Measurements from ENCODE around the gene IPO7. TPM values are rescaled to one million over a fixed set of nuclear protein-coding genes. Genes with fewer than 3 reads are reported as not detected.
"Not testable (repeated sequence)": the region's sequence is repeated elsewhere in the genome, so short reads cannot be mapped to it uniquely, and the experiment has no call there.

The IPO7 gene
- total and polyA plus RNA-seq, 5 donors from 2014 or later = 2.4 to 67.9 (median 4.4) TPM

GRCh38 chr11:9401884-9402283 lies 17.4 kb downstream of the IPO7 start:
- DNase-seq; H3K4me1 ChIP-seq (ENCODE audit: control insufficient read depth, insufficient read depth, low read length, poor library complexity, severe bottlenecking); H3K4me3 ChIP-seq (ENCODE audit: low read depth, low read length); H3K27me3 Mint-ChIP-seq; H3K9me3 ChIP-seq (ENCODE audit: control insufficient read depth in 2 of 2, low read length in 2 of 2); H3K4me3 Mint-ChIP-seq; H3K27ac ChIP-seq (ENCODE audit: insufficient read depth, low read length, poor library complexity, severe bottlenecking); H3K27me3 ChIP-seq (ENCODE audit: control insufficient read depth, insufficient read depth, low read length); ATAC-seq (ENCODE audit: low read depth in 2 of 2); H3K9me3 Mint-ChIP-seq: not testable (repeated sequence)
- H3K36me3 ChIP-seq (ENCODE audit: control insufficient read depth, insufficient read depth, low read length) = peaks cover 18% of the 10 kb centered on the region
- H3K4me1 Mint-ChIP-seq = peaks cover 0 to 45% (median 33%) of the 10 kb centered on the region in 4 donors
- H3K36me3 Mint-ChIP-seq = peaks cover 17% of the 10 kb centered on the region
- peak overlapping the region in 1 of 3 donors; percentile 9 for H3K27ac Mint-ChIP-seq

GRCh38 chr11:9428706-9429105 lies 44.3 kb downstream of the IPO7 start:
- H3K27ac Mint-ChIP-seq = no peak overlapping the region
- no peaks in the 10 kb centered on the region for H3K9me3 Mint-ChIP-seq
- Histone ChIP-seq H3K36me3 (ENCODE audit: control insufficient read depth, insufficient read depth, low read length) (peaks cover 90% of the 10 kb centered on the region), H3K4me3 (ENCODE audit: low read depth, low read length) (no peak overlapping the region), H3K9me3 (ENCODE audit: control insufficient read depth in 2 of 2, low read length in 2 of 2) (no peaks in the 10 kb centered on the region), H3K27me3 (ENCODE audit: control insufficient read depth, insufficient read depth, low read length) (no peaks in the 10 kb centered on the region), H3K4me1 (ENCODE audit: control insufficient read depth, insufficient read depth, low read length, poor library complexity, severe bottlenecking) (no peaks in the 10 kb centered on the region), H3K27ac (ENCODE audit: insufficient read depth, low read length, poor library complexity, severe bottlenecking) (no peak overlapping the region)
- no peak for DNase-seq
- H3K4me1 Mint-ChIP-seq = no peaks in the 10 kb centered on the region
- H3K4me3 Mint-ChIP-seq = no peak overlapping the region
- no peaks in the 10 kb centered on the region for H3K27me3 Mint-ChIP-seq
- no peak for ATAC-seq (ENCODE audit: low read depth in 2 of 2)
- peaks cover 44% of the 10 kb centered on the region for H3K36me3 Mint-ChIP-seq

GRCh38 chr11:9438611-9439010 lies 54.2 kb downstream of the IPO7 start:
- H3K9me3 ChIP-seq (ENCODE audit: control insufficient read depth in 2 of 2, low read length in 2 of 2) = no peaks in the 10 kb centered on the region
- no peak overlapping the region for H3K4me3 ChIP-seq (ENCODE audit: low read depth, low read length)
- DNase-seq (no peak), ATAC-seq (ENCODE audit: low read depth in 2 of 2) (no peak)
- Mint-ChIP-seq H3K4me3 (no peak overlapping the region), H3K27ac (no peak overlapping the region), H3K4me1 (peaks cover 0 to 12% (median 4%) of the 10 kb centered on the region in 4 donors), H3K9me3 (no peaks in the 10 kb centered on the region), H3K36me3 (peaks cover 40% of the 10 kb centered on the region), H3K27me3 (no peaks in the 10 kb centered on the region)
- no peaks in the 10 kb centered on the region for H3K27me3 ChIP-seq (ENCODE audit: control insufficient read depth, insufficient read depth, low read length)
- no peaks in the 10 kb centered on the region for H3K4me1 ChIP-seq (ENCODE audit: control insufficient read depth, insufficient read depth, low read length, poor library complexity, severe bottlenecking)
- H3K36me3 ChIP-seq (ENCODE audit: control insufficient read depth, insufficient read depth, low read length) = peaks cover 82% of the 10 kb centered on the region
- H3K27ac ChIP-seq (ENCODE audit: insufficient read depth, low read length, poor library complexity, severe bottlenecking) = no peak overlapping the region

GRCh38 chr11:9446230-9446629 lies 61.8 kb downstream of the IPO7 start:
- H3K27ac Mint-ChIP-seq = peak overlapping the region; percentile 4 to 80 (median 8)
- peaks cover 29% of the 10 kb centered on the region for H3K36me3 ChIP-seq (ENCODE audit: control insufficient read depth, insufficient read depth, low read length)
- peaks cover 14% of the 10 kb centered on the region for H3K36me3 Mint-ChIP-seq
- H3K4me1 ChIP-seq (ENCODE audit: control insufficient read depth, insufficient read depth, low read length, poor library complexity, severe bottlenecking) = no peaks in the 10 kb centered on the region
- no peak overlapping the region for H3K4me3 ChIP-seq (ENCODE audit: low read depth, low read length)
- peaks cover 0 to 10% (median 4%) of the 10 kb centered on the region in 4 donors for H3K4me1 Mint-ChIP-seq
- DNase-seq (no peak), ATAC-seq (ENCODE audit: low read depth in 2 of 2) (no peak)
- H3K27me3 ChIP-seq (ENCODE audit: control insufficient read depth, insufficient read depth, low read length) = no peaks in the 10 kb centered on the region
- no peak overlapping the region for H3K27ac ChIP-seq (ENCODE audit: insufficient read depth, low read length, poor library complexity, severe bottlenecking)
- peaks cover 0 to 2% of the 10 kb centered on the region in 2 experiments for H3K9me3 ChIP-seq (ENCODE audit: control insufficient read depth in 2 of 2, low read length in 2 of 2)
- no peak overlapping the region for H3K4me3 Mint-ChIP-seq
- H3K9me3 Mint-ChIP-seq = peaks cover 0 to 2% (median 0%) of the 10 kb centered on the region in 7 donors
- no peaks in the 10 kb centered on the region for H3K27me3 Mint-ChIP-seq

GRCh38 chr11:9448576-9449352 lies 64.3 kb downstream of the IPO7 start:
- peaks cover 6 to 11% of the 10 kb centered on the region in 2 experiments for H3K9me3 ChIP-seq (ENCODE audit: control insufficient read depth in 2 of 2, low read length in 2 of 2)
- peaks cover 7% of the 10 kb centered on the region for H3K36me3 Mint-ChIP-seq
- no peaks in the 10 kb centered on the region for H3K27me3 Mint-ChIP-seq
- ATAC-seq (ENCODE audit: low read depth in 2 of 2) (no peak), DNase-seq (no peak)
- H3K4me1 Mint-ChIP-seq = peaks cover 0 to 10% (median 4%) of the 10 kb centered on the region in 4 donors
- no peaks in the 10 kb centered on the region for H3K4me1 ChIP-seq (ENCODE audit: control insufficient read depth, insufficient read depth, low read length, poor library complexity, severe bottlenecking)
- H3K27ac ChIP-seq (ENCODE audit: insufficient read depth, low read length, poor library complexity, severe bottlenecking) = no peak overlapping the region
- H3K4me3 Mint-ChIP-seq = no peak overlapping the region
- peaks cover 0 to 8% (median 0%) of the 10 kb centered on the region in 7 donors for H3K9me3 Mint-ChIP-seq
- H3K36me3 ChIP-seq (ENCODE audit: control insufficient read depth, insufficient read depth, low read length) = peaks cover 6% of the 10 kb centered on the region
- no peak overlapping the region for H3K27ac Mint-ChIP-seq
- no peaks in the 10 kb centered on the region for H3K27me3 ChIP-seq (ENCODE audit: control insufficient read depth, insufficient read depth, low read length)
- H3K4me3 ChIP-seq (ENCODE audit: low read depth, low read length) = no peak overlapping the region

GRCh38 chr11:9452023-9452422 lies 67.6 kb downstream of the IPO7 start:
- H3K27ac Mint-ChIP-seq; H3K4me1 Mint-ChIP-seq; H3K36me3 Mint-ChIP-seq; DNase-seq; H3K4me3 ChIP-seq (ENCODE audit: low read depth, low read length); H3K4me3 Mint-ChIP-seq; ATAC-seq (ENCODE audit: low read depth in 2 of 2); H3K4me1 ChIP-seq (ENCODE audit: control insufficient read depth, insufficient read depth, low read length, poor library complexity, severe bottlenecking); H3K27me3 ChIP-seq (ENCODE audit: control insufficient read depth, insufficient read depth, low read length); H3K9me3 Mint-ChIP-seq; H3K27ac ChIP-seq (ENCODE audit: insufficient read depth, low read length, poor library complexity, severe bottlenecking); H3K27me3 Mint-ChIP-seq; H3K36me3 ChIP-seq (ENCODE audit: control insufficient read depth, insufficient read depth, low read length): not testable (repeated sequence)
- peaks cover 6 to 11% of the 10 kb centered on the region in 2 experiments for H3K9me3 ChIP-seq (ENCODE audit: control insufficient read depth in 2 of 2, low read length in 2 of 2)

- H3K9me3 Mint-ChIP-seq = peaks cover 0 to 11% (median 3%) of the 10 kb centered on the region in 7 donors
- DNase-seq (no peak), ATAC-seq (ENCODE audit: low read depth in 2 of 2) (no peak)
- H3K4me1 ChIP-seq (ENCODE audit: control insufficient read depth, insufficient read depth, low read length, poor library complexity, severe bottlenecking) = peaks cover 10% of the 10 kb centered on the region
- H3K4me3 ChIP-seq (ENCODE audit: low read depth, low read length) = no peak overlapping the region
- no peaks in the 10 kb centered on the region for H3K27me3 ChIP-seq (ENCODE audit: control insufficient read depth, insufficient read depth, low read length)
- no peaks in the 10 kb centered on the region for H3K36me3 ChIP-seq (ENCODE audit: control insufficient read depth, insufficient read depth, low read length)
- H3K27ac Mint-ChIP-seq = no peak overlapping the region
- no peak overlapping the region for H3K27ac ChIP-seq (ENCODE audit: insufficient read depth, low read length, poor library complexity, severe bottlenecking)
- H3K4me1 Mint-ChIP-seq = peaks cover 3 to 14% (median 5%) of the 10 kb centered on the region in 4 donors
- H3K4me3 Mint-ChIP-seq = peak overlapping the region in 1 of 4 donors; percentile 34
- no peaks in the 10 kb centered on the region for H3K27me3 Mint-ChIP-seq
- H3K36me3 Mint-ChIP-seq = no peaks in the 10 kb centered on the region
- peaks cover 6 to 11% of the 10 kb centered on the region in 2 experiments for H3K9me3 ChIP-seq (ENCODE audit: control insufficient read depth in 2 of 2, low read length in 2 of 2)
Observed at GRCh38 chr11:9455722-9456121, 71.3 kb downstream of the IPO7 start.
